KMS-11 (cell line): ENCODE measurements around the gene POU5F2.

Experiments used
- H2AFZ ChIP-seq: fragments of 200-600 bp; sonication (generic); 2 replicates; pipeline ENCODE4 v1.6.1; 2016; ENCODE audit warnings: antibody characterized with exemption, mixed run types, low read depth
- H3K27ac ChIP-seq: fragments of 200-600 bp; sonication (generic); 2 replicates; pipeline ENCODE4 v1.6.1; 2016; ENCODE audit warnings: mild to moderate bottlenecking, mixed run types
- H3K27me3 ChIP-seq: fragments of 200-600 bp; sonication (generic); 2 replicates; pipeline ENCODE4 v1.6.1; 2017; ENCODE audit warnings: mild to moderate bottlenecking, low read depth, mixed run types, moderate library complexity; ENCODE audit not compliant: insufficient read depth
- H3K36me3 ChIP-seq: fragments of 200-600 bp; sonication (generic); 2 replicates; pipeline ENCODE4 v1.6.1; 2017; ENCODE audit warnings: mild to moderate bottlenecking, mixed run types; ENCODE audit not compliant: insufficient read depth
- H3K4me1 ChIP-seq: fragments of 200-600 bp; sonication (generic); 2 replicates; pipeline ENCODE4 v1.6.1; 2016; ENCODE audit warnings: mild to moderate bottlenecking, low read depth, mixed run types; ENCODE audit not compliant: poor library complexity, severe bottlenecking
- H3K4me2 ChIP-seq: fragments of 200-600 bp; sonication (generic); 2 replicates; pipeline ENCODE4 v1.7.0; 2016; ENCODE audit warnings: mild to moderate bottlenecking, mixed run types
- H3K4me3 ChIP-seq: fragments of 200-600 bp; sonication (generic); IDR thresholded peaks from 2 replicates; pipeline ENCODE4 v1.6.1; 2017; ENCODE audit warnings: low read depth, low read length, mixed read lengths; ENCODE audit not compliant: insufficient read depth
- H3K79me2 ChIP-seq: fragments of 200-600 bp; sonication (generic); 2 replicates; pipeline ENCODE4 v1.6.1; 2016; ENCODE audit warnings: low read depth, mixed run types; ENCODE audit not compliant: insufficient read depth
- H3K9ac ChIP-seq: fragments of 200-600 bp; sonication (generic); 2 replicates; pipeline ENCODE4 v1.6.1; 2016; ENCODE audit warnings: mild to moderate bottlenecking, mixed run types
- H4K20me1 ChIP-seq: fragments of 200-600 bp; sonication (generic); 2 replicates; pipeline ENCODE4 v1.6.1; 2016; ENCODE audit warnings: mild to moderate bottlenecking, mixed run types; ENCODE audit not compliant: insufficient read depth
- TF ChIP-seq, protein P1 (sequence below): fragments of 200-600 bp; sonication (generic); conservative IDR thresholded peaks from 2 replicates; pipeline ENCODE4 v1.6.1; 2017; ENCODE audit warnings: low read depth, mild to moderate bottlenecking, antibody characterized with exemption, low read length, moderate library complexity, mixed read lengths

The POU5F2 gene

DNA sequence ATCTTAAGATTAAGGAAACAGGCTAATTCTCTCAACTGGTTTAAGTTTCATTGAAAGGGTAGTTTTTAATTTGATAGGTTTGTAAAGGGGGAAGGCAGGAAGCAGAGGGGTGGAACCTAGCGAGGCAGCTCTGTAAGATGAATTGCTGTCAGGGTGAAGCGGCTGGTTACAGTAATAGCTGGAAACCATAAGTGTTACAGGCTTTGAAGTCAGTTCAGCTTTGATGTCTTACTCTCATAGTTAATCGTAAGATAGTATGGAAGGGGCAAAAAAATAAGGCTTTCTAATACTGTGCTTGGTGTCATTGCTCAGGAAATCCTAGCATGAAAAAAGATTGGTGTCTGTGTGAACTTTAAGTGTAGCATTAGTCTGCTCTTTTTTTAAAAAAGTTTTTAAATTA lies 20.3 kb downstream of the POU5F2 start:
- H3K36me3 ChIP-seq, result no peaks in the 10 kb centered on the region
- no peaks in the 10 kb centered on the region for H3K27me3 ChIP-seq
- H3K4me1 ChIP-seq, result peaks cover 16% of the 10 kb centered on the region
- no peaks in the 10 kb centered on the region for H4K20me1 ChIP-seq
- H3K27ac ChIP-seq, result no peak overlapping the region
- H3K9ac ChIP-seq, result no peak overlapping the region
- H3K4me3 ChIP-seq, result no peak overlapping the region
- H3K4me2 ChIP-seq, result no peak overlapping the region
- no peak overlapping the region for H2AFZ ChIP-seq
- no peaks in the 10 kb centered on the region for H3K79me2 ChIP-seq
- TF ChIP-seq, protein P1, sequence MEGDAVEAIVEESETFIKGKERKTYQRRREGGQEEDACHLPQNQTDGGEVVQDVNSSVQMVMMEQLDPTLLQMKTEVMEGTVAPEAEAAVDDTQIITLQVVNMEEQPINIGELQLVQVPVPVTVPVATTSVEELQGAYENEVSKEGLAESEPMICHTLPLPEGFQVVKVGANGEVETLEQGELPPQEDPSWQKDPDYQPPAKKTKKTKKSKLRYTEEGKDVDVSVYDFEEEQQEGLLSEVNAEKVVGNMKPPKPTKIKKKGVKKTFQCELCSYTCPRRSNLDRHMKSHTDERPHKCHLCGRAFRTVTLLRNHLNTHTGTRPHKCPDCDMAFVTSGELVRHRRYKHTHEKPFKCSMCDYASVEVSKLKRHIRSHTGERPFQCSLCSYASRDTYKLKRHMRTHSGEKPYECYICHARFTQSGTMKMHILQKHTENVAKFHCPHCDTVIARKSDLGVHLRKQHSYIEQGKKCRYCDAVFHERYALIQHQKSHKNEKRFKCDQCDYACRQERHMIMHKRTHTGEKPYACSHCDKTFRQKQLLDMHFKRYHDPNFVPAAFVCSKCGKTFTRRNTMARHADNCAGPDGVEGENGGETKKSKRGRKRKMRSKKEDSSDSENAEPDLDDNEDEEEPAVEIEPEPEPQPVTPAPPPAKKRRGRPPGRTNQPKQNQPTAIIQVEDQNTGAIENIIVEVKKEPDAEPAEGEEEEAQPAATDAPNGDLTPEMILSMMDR, result no peak

DNA sequence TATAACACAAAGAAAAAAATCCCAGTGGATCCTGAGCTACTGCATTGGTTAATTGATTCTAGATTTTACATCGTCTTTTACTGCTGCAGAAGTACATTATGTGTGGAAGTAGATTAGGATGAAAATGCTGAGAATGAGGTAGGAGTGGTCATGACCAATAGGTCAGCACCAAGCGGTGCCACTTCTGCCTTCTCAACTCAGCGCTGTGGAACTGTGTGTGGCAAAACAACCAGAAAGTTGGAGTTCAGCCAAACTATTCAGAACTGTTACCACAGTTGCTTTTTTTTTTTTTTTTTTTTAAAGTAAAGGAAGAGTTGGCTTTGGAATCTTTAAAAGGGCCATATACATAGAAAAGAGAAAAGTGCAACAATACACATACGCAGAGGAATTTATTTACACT lies 24.2 kb downstream of the POU5F2 start:
- H2AFZ ChIP-seq, result no peak overlapping the region
- no peaks in the 10 kb centered on the region for H3K27me3 ChIP-seq
- H3K9ac ChIP-seq, result no peak overlapping the region
- H3K4me3 ChIP-seq, result no peak overlapping the region
- H3K4me2 ChIP-seq, result peak overlapping the region; percentile 51
- H3K79me2 ChIP-seq, result no peaks in the 10 kb centered on the region
- TF ChIP-seq, protein P1, result no peak
- no peaks in the 10 kb centered on the region for H4K20me1 ChIP-seq
- H3K27ac ChIP-seq, result no peak overlapping the region; the same call in 1 of the 2 replicates
- H3K4me1 ChIP-seq, result peaks cover 22% of the 10 kb centered on the region
- no peaks in the 10 kb centered on the region for H3K36me3 ChIP-seq

DNA sequence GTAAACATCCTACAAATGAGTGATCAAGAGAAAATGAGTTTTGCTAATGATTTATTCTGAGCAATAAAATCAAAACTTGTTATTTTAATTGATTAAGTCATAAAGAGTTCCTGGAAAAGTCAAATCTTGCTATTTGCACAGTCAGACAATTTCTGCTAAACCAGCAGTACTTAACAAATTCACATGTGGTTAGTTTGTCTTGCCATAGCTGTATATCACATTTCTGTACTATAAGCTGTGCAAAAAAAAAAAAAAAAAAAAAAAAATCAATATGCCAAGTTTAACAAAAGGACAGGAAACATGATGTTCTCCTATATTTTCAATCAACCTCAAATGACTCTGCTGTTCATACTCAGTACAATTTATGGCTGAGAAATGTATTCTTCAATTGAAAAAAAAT lies 24.9 kb downstream of the POU5F2 start:
- H2AFZ ChIP-seq, result no peak overlapping the region
- H3K9ac ChIP-seq, result no peak overlapping the region
- H3K27ac ChIP-seq, result no peak overlapping the region; the same call in 1 of the 2 replicates
- TF ChIP-seq, protein P1, result no peak
- no peaks in the 10 kb centered on the region for H3K79me2 ChIP-seq
- H3K36me3 ChIP-seq, result no peaks in the 10 kb centered on the region
- no peaks in the 10 kb centered on the region for H4K20me1 ChIP-seq
- peak overlapping the region; percentile 51 for H3K4me2 ChIP-seq
- H3K4me1 ChIP-seq, result peaks cover 22% of the 10 kb centered on the region
- H3K4me3 ChIP-seq, result no peak overlapping the region
- no peaks in the 10 kb centered on the region for H3K27me3 ChIP-seq

DNA sequence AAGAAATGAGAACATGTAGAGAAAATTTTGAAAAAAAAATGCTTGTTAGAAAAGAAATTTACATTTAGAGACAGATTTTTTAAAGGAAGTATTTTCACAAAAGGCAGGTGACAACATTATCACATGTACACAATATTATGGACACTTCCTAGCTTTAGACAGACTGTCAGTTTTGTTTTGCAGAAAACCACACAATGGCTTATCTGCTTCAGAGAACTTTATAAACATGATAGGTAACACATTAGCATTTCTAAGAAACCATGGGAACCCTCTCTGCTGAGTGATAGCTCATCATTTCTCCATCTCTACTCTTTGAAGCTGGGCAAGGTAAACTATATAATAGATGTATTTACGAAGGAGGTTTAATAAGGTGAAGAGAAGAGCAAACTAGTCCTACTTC lies 25.6 kb downstream of the POU5F2 start:
- Histone ChIP-seq H2AFZ (no peak overlapping the region), H3K4me3 (no peak overlapping the region), H4K20me1 (no peaks in the 10 kb centered on the region), H3K27ac (no peak overlapping the region), H3K27me3 (no peaks in the 10 kb centered on the region), H3K79me2 (no peaks in the 10 kb centered on the region), H3K4me2 (0 out of 2 replicates have a peak overlapping the region, but pooled peaks have one; percentile 51), H3K9ac (no peak overlapping the region), H3K36me3 (no peaks in the 10 kb centered on the region), H3K4me1 (peaks cover 22% of the 10 kb centered on the region)
- TF ChIP-seq, protein P1, result no peak
